Stimulated activated CD4-positive, alpha-beta T cell treated with anti-CD3 and anti-CD28 coated beads, Interleukin-2, amount 100 ng/mL, for 4 hours (primary cell): ENCODE results near the gene ZNF521.

ENCODE experiments used
- DNase-seq: peaks from one replicate; pipeline ENCODE4 v3.0.0-alpha.2; 2020; ENCODE audit warnings: low read depth

The ZNF521 gene

GRCh38 chr18:25250474-25250851, 101.5 kb downstream of the ZNF521 start:
- DNase-seq, result no peak

GRCh38 chr18:25248755-25249154, 103.2 kb downstream of the ZNF521 start:
- DNase-seq, result no peak

GRCh38 chr18:25247725-25248124, 104.2 kb downstream of the ZNF521 start:
- no peak for DNase-seq

GRCh38 chr18:25244924-25245698, 106.9 kb downstream of the ZNF521 start:
- DNase-seq, result no peak

GRCh38 chr18:25244170-25244569, 107.8 kb downstream of the ZNF521 start:
- no peak for DNase-seq

GRCh38 chr18:25243754-25244153, 108.2 kb downstream of the ZNF521 start:
- no peak for DNase-seq

- no peak for DNase-seq
These were observed 108.7 kb downstream of the ZNF521 start for GRCh38 chr18:25243257-25243656.

- DNase-seq, result no peak
These were observed 111.6 kb downstream of the ZNF521 start for GRCh38 chr18:25240420-25240770.

- DNase-seq, result no peak
These were observed 112.2 kb downstream of the ZNF521 start for GRCh38 chr18:25239581-25240419.

- DNase-seq, result no peak
These were observed 112.8 kb downstream of the ZNF521 start for GRCh38 chr18:25239151-25239550.

GRCh38 chr18:25237571-25238267, 114.2 kb downstream of the ZNF521 start:
- no peak for DNase-seq

- no peak for DNase-seq
These were observed 115.2 kb downstream of the ZNF521 start for GRCh38 chr18:25236736-25237135.

- DNase-seq, result no peak
These were observed 116.4 kb downstream of the ZNF521 start for GRCh38 chr18:25235401-25236042.

- DNase-seq, result no peak
These were observed 117.1 kb downstream of the ZNF521 start for GRCh38 chr18:25234740-25235345.

GRCh38 chr18:25234322-25234639, 117.7 kb downstream of the ZNF521 start:
- no peak for DNase-seq

- DNase-seq, result no peak
These were observed 118.2 kb downstream of the ZNF521 start for GRCh38 chr18:25233528-25234321.

- no peak for DNase-seq
These were observed 120.7 kb downstream of the ZNF521 start for GRCh38 chr18:25231327-25231691.

- DNase-seq, result no peak
These were observed 121.2 kb downstream of the ZNF521 start for GRCh38 chr18:25230658-25231326.

- DNase-seq, result no peak
These were observed 122.0 kb downstream of the ZNF521 start for GRCh38 chr18:25229920-25230319.

- no peak for DNase-seq
These were observed 122.9 kb downstream of the ZNF521 start for GRCh38 chr18:25229081-25229480.

GRCh38 chr18:25228410-25228809, 123.6 kb downstream of the ZNF521 start:
- DNase-seq, result no peak
